Fibroblast of peridontal ligament (primary cell): ENCODE results near the gene DBNDD2.

Experiments
- DNase-seq: peaks from one replicate; pipeline ENCODE4 v3.0.0-alpha.2; 2010; ENCODE audit errors: extremely low read depth

The DBNDD2 gene

GRCh38 chr20:45415822-45416637, 7.9 kb downstream of the DBNDD2 start, which contains the start of gene PIGT:
Gene PIGT (plus strand): TSS chr20:45416141. CDS start chr20:45416157, 16 bp downstream.
- DNase-seq: peak; percentile 71

GRCh38 chr20:45416917-45417316, 8.8 kb downstream of the DBNDD2 start:
- DNase-seq: no peak

- peak; percentile 94 for DNase-seq
Observed at GRCh38 chr20:45419188-45420091, 11.4 kb downstream of the DBNDD2 start.

GRCh38 chr20:45420125-45420524, 12.0 kb downstream of the DBNDD2 start:
- DNase-seq: no peak

- DNase-seq: no peak
Observed at GRCh38 chr20:45423700-45424099, 15.6 kb downstream of the DBNDD2 start.

GRCh38 chr20:45425561-45425960, 17.5 kb downstream of the DBNDD2 start:
- no peak for DNase-seq

GRCh38 chr20:45426320-45427016, 18.4 kb downstream of the DBNDD2 start:
- DNase-seq: no peak

- no peak for DNase-seq
Observed at GRCh38 chr20:45427236-45428149, 19.4 kb downstream of the DBNDD2 start.

- no peak for DNase-seq
Observed at GRCh38 chr20:45429618-45430017, 21.5 kb downstream of the DBNDD2 start.

- DNase-seq: no peak
Observed at GRCh38 chr20:45432294-45432693, 24.2 kb downstream of the DBNDD2 start.

- DNase-seq: peak; percentile 85
Observed at GRCh38 chr20:45433316-45433715, 25.2 kb downstream of the DBNDD2 start.

- no peak for DNase-seq
Observed at GRCh38 chr20:45433976-45434375, 25.9 kb downstream of the DBNDD2 start.

GRCh38 chr20:45436732-45437485, 28.8 kb downstream of the DBNDD2 start:
- DNase-seq: peak; percentile 84

- no peak for DNase-seq
Observed at GRCh38 chr20:45440424-45440823, 32.3 kb downstream of the DBNDD2 start.

- no peak for DNase-seq
Observed at GRCh38 chr20:45440891-45441685, 33.0 kb downstream of the DBNDD2 start.

- no peak for DNase-seq
Observed at GRCh38 chr20:45441746-45442145, 33.7 kb downstream of the DBNDD2 start.

- no peak for DNase-seq
Observed at GRCh38 chr20:45444050-45444449, 36.0 kb downstream of the DBNDD2 start.

GRCh38 chr20:45445805-45446562, 37.9 kb downstream of the DBNDD2 start:
- no peak for DNase-seq

GRCh38 chr20:45448270-45448669, 40.2 kb downstream of the DBNDD2 start:
- DNase-seq: no peak
